T-helper 1 cell treated with Interleukin-12 subunit alpha and Interleukin-12 subunit beta and Interleukin-4 antibody, amounts not matched to agents 30 μg/mL and 1 μg/mL, for 36 hours (primary cell): ENCODE measurements around the gene HRH2.
A peak's percentile ranks its signal among the peaks of the same experiment; 100 is the strongest.

Source experiments
- H3K27ac Mint-ChIP-seq: one replicate; pipeline ENCODE4 v1.8.0; 2021; ENCODE audit warnings: mild to moderate bottlenecking, mixed read lengths
- H3K27me3 Mint-ChIP-seq: one replicate; pipeline ENCODE4 v1.8.0; 2021; ENCODE audit warnings: low read depth, mixed read lengths
- H3K36me3 Mint-ChIP-seq: one replicate; pipeline ENCODE4 v1.8.0; 2021; ENCODE audit warnings: low read depth, mixed read lengths
- H3K4me1 Mint-ChIP-seq: one replicate; pipeline ENCODE4 v1.8.0; 2021; ENCODE audit warnings: low read depth, mixed read lengths
- H3K4me3 Mint-ChIP-seq: one replicate; pipeline ENCODE4 v1.8.0; 2021; ENCODE audit warnings: mild to moderate bottlenecking, moderate library complexity, mixed read lengths
- H3K9me3 Mint-ChIP-seq: one replicate; pipeline ENCODE4 v1.8.0; 2021; ENCODE audit warnings: mixed read lengths

The HRH2 gene

DNA sequence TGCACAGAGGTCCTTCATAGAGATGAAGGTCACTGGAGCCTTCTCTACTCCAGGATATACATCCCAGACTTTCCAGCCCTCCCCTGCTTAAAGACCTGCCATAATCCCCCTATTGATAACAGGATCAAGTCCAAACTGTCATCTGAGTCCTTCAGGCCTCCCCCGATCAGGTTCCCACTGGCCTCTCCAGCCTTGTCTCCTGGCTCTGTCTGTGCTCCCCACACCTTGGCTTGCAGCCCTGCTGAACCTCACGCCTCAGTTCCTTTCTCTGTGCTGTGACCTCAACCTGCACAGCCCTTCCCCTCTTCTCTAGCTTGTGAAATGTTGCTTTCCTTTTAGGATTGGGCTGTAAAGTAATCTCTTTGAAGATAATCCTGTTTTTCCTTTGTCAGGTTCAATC is 2.5 kb upstream of the HRH2 start:
- peaks cover 78% of the 10 kb centered on the region for H3K4me1 Mint-ChIP-seq
- peaks cover 10% of the 10 kb centered on the region for H3K9me3 Mint-ChIP-seq
- no peaks in the 10 kb centered on the region for H3K27me3 Mint-ChIP-seq
- H3K27ac Mint-ChIP-seq = peak overlapping the region; percentile 16
- peaks cover 17% of the 10 kb centered on the region for H3K36me3 Mint-ChIP-seq
- peak overlapping the region; percentile 34 for H3K4me3 Mint-ChIP-seq

DNA sequence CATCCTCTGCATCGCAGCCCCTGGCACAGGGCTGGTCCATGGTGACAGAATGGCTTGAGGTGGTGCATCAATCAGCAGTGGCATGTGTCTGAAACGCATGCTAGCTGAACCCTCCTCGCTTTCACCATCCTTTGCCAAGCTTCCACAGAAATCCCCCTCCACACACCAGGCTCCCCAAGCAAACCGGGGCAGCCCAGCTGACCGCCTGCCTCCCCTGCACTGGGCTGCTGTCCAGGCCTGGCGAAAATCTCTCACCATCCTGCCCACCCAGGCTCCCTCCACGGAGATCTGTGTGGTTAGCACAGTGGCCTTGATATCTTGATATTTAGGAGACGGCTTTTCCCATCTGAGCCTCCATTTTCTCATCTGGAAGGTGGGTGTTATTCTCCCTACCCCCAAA is 905 bp upstream of the HRH2 start:
- Mint-ChIP-seq H3K4me3 (peak overlapping the region; percentile 94), H3K9me3 (no peaks in the 10 kb centered on the region), H3K27me3 (no peaks in the 10 kb centered on the region), H3K36me3 (peaks cover 20% of the 10 kb centered on the region), H3K4me1 (peaks cover 77% of the 10 kb centered on the region), H3K27ac (peak overlapping the region; percentile 83)

DNA sequence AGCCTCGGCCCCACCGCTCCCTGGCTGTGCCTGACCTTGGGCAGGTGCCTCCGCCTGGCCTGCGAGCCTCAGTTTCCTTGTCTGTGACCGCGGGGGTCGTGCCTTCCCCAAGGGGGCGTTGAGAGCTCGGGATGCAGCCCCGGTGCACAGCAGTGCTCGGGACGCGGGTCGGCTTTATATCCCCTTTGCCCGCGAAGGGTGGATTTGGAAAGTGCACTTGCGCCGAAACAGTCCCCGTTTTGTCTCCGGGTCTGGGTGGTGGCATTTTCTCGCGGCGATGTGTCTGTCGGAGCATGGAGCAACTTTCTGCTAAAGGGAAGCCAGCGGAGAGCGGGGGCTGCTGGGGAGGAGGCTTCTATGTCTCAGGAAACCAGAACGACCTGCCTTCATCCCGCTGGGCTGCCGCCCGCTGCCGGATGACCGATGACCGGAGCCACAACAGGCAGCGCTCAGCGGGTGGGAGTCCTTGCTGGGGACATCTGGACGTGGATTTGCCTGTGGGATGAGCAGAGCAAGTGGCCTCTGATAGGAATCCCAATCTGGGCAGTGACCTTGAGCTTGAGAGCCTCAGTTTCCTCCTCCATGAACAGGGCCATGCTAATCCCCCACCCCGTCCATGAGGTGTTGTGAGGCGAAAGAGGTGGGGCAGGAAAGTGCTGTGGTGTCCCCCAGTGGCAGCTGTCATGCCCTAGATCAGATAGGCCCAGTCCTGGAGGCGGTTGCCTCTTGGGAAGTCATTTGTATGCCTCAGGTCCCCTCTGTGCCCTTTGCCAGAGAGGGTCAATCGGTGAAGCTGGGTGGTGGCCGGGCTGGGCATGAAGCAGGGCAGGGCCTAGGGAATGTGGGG is 651 bp downstream of the HRH2 start:
- Mint-ChIP-seq H3K36me3 (peaks cover 28% of the 10 kb centered on the region), H3K9me3 (no peaks in the 10 kb centered on the region), H3K27me3 (no peaks in the 10 kb centered on the region), H3K4me1 (peaks cover 77% of the 10 kb centered on the region), H3K27ac (peak overlapping the region; percentile 71), H3K4me3 (peak overlapping the region; percentile 92)

DNA sequence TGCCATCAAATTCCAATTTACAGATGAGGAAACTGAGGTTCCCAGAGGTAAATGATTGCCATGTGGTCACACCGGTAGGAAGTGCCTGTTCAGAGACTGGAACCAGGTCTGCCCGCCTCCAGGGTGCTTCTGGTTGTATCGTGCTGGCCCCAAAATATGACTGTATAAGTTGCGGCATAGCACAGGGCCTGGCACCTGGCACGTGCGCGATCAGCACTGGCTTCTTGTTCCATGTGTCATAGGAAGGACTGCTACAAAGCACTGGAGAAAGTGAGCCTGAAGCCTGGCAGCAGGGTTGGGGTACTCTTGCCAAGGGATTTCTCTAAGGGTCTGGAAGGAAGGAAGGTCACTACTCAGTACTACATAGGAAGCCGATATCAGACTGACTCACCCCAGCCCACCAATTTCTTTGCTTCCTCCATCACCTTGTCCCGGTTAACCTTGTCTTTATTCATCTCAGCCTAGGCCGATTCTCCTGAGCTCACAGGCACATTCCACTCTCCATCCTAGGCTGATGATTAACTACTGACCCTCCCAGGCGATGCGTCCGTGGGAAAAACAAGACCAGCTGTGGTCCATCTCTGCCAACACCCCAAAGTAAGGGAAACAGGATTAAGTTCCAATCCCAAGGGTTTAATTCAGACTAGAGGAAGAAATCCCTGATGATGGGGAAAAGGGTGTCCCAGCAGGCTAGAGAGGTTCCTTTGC is 1.8 kb downstream of the HRH2 start:
- Mint-ChIP-seq H3K27ac (no peak overlapping the region), H3K4me3 (peak overlapping the region; percentile 92), H3K9me3 (no peaks in the 10 kb centered on the region), H3K27me3 (no peaks in the 10 kb centered on the region), H3K36me3 (peaks cover 36% of the 10 kb centered on the region), H3K4me1 (peaks cover 74% of the 10 kb centered on the region)

DNA sequence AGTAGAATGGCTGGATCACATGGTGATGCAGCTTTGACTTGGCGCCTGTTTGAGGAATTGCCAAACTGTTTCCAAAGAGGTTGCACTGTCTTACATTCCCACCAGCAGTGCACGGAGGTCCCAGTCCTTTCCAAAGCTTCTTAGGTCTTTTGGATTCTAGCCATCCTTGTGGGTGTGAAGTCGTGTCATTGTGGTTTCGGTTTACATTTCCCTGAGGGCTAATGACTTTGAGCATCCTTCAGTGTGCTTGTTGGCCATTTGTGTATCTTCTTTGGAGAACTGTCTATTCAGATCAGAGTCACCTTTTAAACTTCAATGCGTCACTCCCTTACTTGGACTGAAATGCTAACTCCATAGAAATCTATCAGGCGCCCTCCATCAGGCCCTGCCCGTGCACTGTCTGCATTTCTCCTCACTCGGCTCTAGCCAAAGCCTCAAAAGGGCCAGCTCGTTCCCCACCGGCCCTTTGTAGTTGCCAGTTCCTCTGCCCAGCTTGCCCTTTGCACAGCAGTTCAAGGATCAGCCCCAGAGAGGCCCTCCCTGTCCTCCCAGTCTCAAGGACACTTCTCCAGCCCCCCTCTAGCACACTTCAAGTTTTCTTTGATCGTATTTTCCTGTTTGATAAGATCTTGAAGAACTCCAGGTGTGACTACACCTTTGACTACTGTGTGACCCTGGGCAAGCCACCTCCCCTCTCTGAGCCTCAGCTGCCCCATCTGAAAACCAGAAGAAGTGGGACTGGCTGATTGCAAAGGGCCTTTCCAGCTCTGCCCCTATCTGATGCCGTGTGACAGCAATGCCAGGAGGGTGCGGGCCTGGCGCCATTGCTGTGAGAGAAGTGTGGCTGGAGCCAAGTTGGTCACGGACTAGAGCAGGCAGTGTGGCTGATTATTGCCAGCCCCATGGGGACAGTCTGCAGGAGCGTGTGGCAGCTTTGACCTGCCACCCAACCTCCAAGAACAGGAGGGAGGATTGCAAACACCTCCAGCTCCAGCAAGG is 5.6 kb downstream of the HRH2 start:
- Mint-ChIP-seq H3K4me1 (peaks cover 56% of the 10 kb centered on the region), H3K9me3 (no peaks in the 10 kb centered on the region), H3K36me3 (peaks cover 43% of the 10 kb centered on the region), H3K27me3 (no peaks in the 10 kb centered on the region), H3K4me3 (no peak overlapping the region), H3K27ac (no peak overlapping the region)

DNA sequence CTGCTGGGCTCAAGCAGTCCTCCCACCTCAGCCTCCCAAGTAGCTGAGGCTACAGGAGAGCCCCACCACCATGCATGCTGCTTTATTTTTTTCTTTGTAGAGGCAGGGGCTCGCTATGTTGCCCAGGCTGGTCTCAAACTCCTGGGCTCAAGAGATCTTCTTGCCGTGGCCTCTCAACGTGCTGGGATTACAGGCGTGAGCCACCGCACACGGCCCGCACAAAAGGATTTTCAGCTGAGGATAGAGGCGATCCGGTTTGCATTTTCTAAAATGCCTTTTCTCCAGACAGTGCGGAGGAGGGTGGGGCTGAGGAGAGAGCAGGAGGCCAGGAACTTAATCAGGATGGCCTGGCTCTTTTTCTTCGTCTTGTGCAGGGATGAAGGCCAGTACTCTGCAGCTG is 6.9 kb downstream of the HRH2 start:
- H3K27ac Mint-ChIP-seq = no peak overlapping the region
- no peaks in the 10 kb centered on the region for H3K9me3 Mint-ChIP-seq
- no peak overlapping the region for H3K4me3 Mint-ChIP-seq
- H3K27me3 Mint-ChIP-seq = no peaks in the 10 kb centered on the region
- peaks cover 40% of the 10 kb centered on the region for H3K36me3 Mint-ChIP-seq
- H3K4me1 Mint-ChIP-seq = peaks cover 48% of the 10 kb centered on the region

DNA sequence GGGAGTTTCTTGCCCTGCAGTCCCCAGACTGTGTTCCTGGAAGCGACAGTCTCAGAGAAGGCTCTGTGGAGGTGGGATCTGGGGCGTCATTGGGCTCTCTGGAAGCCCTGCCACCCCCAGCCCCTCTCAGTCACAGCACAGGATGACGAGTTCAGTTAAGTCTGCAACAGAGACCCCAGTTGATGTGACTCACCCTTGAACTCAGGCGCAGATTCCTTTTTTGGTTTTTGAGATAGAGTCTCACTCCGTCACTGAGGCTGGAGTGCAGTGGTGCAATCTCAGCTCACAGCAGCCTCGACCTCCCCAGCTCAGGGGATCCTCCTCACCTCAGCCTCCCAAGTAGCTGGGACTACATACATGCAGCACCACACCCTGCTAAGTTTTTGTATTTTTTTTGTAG is 8.3 kb downstream of the HRH2 start:
- peaks cover 43% of the 10 kb centered on the region for H3K4me1 Mint-ChIP-seq
- no peaks in the 10 kb centered on the region for H3K27me3 Mint-ChIP-seq
- no peak overlapping the region for H3K4me3 Mint-ChIP-seq
- H3K36me3 Mint-ChIP-seq = peaks cover 31% of the 10 kb centered on the region
- H3K9me3 Mint-ChIP-seq = no peaks in the 10 kb centered on the region
- no peak overlapping the region for H3K27ac Mint-ChIP-seq

DNA sequence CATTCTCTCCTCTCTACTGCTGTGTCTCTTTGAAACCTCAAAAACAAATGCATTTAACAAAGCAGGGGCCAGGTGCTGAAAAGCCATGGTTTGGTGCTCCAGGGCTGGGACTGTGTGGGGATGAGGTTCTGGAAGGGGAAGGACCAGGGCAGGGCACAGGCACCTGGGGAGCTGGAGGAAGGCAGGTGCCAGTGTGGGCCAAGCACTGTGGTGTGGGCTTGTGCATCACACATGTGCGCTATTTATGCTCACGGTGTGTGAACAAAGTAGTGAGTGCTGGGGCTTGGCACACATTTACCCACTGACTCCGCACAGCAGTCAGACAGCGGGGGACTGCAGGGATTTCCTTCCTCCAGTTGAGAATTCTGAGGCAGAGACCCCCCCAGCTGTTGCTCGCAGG is 10.1 kb downstream of the HRH2 start:
- Mint-ChIP-seq H3K27ac (no peak overlapping the region), H3K27me3 (no peaks in the 10 kb centered on the region), H3K36me3 (peaks cover 24% of the 10 kb centered on the region), H3K4me3 (no peak overlapping the region), H3K4me1 (peaks cover 45% of the 10 kb centered on the region), H3K9me3 (no peaks in the 10 kb centered on the region)

DNA sequence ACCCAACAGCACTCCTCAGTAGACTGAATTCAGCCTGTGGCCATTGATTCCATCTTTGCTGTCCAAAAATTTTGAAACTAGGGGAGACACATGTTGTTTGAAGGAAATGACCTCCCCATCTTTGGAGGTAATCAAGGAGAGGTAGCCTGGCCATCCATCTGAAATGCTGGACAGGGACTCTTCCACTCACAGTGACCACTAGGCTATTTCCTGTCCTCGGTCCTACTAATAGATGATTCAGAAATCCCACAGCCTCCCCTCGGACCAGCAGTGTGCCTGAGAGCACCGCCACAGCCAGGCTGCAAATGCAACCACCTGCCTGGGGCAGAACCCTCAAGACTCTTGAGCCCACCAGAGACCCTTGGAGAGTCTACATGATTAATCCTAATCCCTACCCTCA is 12.5 kb downstream of the HRH2 start:
- Mint-ChIP-seq H3K4me3 (no peak overlapping the region), H3K27ac (no peak overlapping the region), H3K4me1 (peaks cover 41% of the 10 kb centered on the region), H3K9me3 (no peaks in the 10 kb centered on the region), H3K27me3 (no peaks in the 10 kb centered on the region), H3K36me3 (peaks cover 20% of the 10 kb centered on the region)

DNA sequence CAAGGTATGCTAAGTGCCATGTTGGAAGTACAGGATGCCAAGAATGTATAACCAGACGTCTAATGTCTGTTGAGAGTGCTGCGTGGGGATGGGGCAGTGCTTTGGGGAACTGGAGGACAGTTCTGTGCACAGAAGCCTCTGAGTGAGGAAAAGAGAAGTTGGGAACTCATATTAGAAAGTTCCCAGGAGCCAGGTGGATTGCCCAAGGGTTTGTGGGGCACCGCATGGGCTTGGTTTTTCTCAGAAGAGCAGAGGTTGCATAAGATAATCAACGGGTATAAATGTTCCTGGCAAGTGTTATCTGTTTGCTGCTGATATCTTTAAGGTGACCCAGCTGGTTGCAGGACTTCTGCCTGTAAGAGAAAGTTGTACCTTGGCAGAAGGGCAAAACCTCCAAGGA is 13.1 kb downstream of the HRH2 start:
- Mint-ChIP-seq H3K27ac (peak overlapping the region; percentile 62), H3K9me3 (no peaks in the 10 kb centered on the region), H3K36me3 (peaks cover 26% of the 10 kb centered on the region), H3K27me3 (no peaks in the 10 kb centered on the region), H3K4me3 (no peak overlapping the region), H3K4me1 (peaks cover 47% of the 10 kb centered on the region)

DNA sequence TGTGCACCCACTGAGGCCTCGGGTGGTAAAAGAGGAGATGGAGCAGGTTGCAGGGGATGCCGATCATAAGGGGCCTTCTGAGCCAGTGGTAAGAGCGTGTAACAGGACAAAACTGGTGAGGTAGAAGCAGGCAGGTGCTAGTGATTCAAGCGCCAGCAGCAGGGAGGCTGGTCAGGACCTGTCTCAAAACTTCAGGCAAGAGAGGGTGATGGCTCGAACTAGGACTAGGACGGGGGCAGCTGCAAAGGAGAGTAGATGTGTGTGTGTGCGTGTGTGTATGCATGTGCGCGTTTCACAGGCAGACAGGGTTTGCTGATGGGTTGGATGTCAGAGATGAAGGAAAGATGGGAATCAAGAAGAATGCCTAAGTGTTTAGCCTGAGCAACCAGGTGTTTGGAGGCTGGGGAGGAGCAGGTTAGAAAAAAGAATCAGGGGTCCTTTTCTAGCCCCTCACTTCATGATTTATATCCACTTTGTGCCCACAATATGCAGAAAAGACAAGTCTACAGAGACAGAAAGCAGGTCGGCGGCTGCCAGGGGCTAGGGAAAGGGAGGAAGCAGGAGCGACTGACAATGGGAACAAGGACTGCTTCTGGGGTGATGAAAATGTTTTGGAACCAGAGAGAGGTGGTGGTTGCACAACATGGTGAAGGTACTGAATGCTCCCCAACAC is 15.2 kb downstream of the HRH2 start:
- peaks cover 61% of the 10 kb centered on the region for H3K4me1 Mint-ChIP-seq
- no peaks in the 10 kb centered on the region for H3K9me3 Mint-ChIP-seq
- H3K27ac Mint-ChIP-seq = no peak overlapping the region
- no peaks in the 10 kb centered on the region for H3K27me3 Mint-ChIP-seq
- H3K4me3 Mint-ChIP-seq = no peak overlapping the region
- peaks cover 23% of the 10 kb centered on the region for H3K36me3 Mint-ChIP-seq

DNA sequence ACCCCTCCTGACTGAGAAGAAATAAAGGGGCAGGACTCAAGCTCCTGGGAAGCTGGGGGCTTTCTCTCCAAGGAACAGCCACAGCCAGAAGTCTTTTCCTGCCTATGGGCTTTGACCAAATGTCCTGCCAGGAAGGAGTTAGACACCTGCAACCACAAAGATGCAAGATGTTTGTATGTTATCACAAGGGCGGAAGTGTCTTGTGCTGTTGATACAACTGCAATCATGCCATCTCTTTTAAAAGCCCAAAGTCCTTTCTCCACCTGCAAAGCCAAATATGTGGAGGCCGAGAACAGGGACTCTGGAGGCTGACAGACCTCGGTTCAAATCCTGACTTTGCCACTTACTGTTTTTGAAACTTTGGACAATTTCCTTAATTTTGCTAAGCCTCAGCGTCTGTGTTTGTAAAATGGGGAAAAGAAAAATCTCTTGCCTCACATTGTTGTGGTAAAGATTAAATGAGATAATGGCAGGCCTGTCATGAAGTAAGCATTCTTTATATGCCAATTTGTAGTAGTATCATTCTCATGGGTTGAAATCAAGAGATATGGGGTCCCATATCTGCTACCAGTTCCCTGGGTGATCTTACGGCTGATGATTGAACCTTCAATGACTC is 17.0 kb downstream of the HRH2 start:
- Mint-ChIP-seq H3K4me1 (peaks cover 72% of the 10 kb centered on the region), H3K4me3 (no peak overlapping the region), H3K27me3 (no peaks in the 10 kb centered on the region), H3K9me3 (no peaks in the 10 kb centered on the region), H3K27ac (no peak overlapping the region), H3K36me3 (peaks cover 26% of the 10 kb centered on the region)

DNA sequence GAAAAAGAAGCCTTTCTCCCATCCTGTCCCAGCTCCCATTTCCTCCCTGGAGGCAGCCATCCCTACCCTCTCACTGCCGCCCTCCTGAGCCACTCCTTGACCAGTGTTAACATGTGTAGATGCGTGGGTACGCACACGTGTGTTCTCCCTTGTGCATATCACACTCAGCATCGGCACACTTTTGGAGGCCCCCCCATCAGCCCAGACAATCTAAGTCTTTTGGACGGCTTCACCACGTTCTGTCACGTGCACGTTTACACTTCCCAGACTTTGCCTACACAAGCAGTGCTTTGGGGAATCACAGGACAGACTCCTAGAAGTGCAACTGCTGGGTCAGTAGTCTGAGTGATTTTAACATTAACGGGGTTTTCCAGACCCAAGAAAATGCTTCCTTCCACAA is 18.0 kb downstream of the HRH2 start:
- H3K4me1 Mint-ChIP-seq = peaks cover 75% of the 10 kb centered on the region
- no peaks in the 10 kb centered on the region for H3K27me3 Mint-ChIP-seq

More for the DNA sequence above, 18.0 kb downstream of the HRH2 start:
- H3K27ac Mint-ChIP-seq = peak overlapping the region; percentile 54
- no peaks in the 10 kb centered on the region for H3K9me3 Mint-ChIP-seq
- no peak overlapping the region for H3K4me3 Mint-ChIP-seq
- peaks cover 24% of the 10 kb centered on the region for H3K36me3 Mint-ChIP-seq
